A172 (cell line): ENCODE results near the gene HOXD4. TPM values are rescaled to one million over a fixed set of nuclear protein-coding genes. Genes with fewer than 3 reads are reported as not detected.

Experiments
- DNase-seq: peaks from one replicate; pipeline ENCODE4 v3.0.0-alpha.2; 2015; ENCODE audit warnings: low spot score
- total RNA-seq: library from RNA; depleted of rRNA; stranded (reverse); fragments of >200 nt; shearing (Covaris generic); gene quantifications from 2 replicates; pipeline ENCODE4 v1.2.3, GENCODE V29; 2014; rRNA removed

HOXD4 gene
- total RNA-seq: 0.77 and 3.9 TPM in 2 replicates

DNA sequence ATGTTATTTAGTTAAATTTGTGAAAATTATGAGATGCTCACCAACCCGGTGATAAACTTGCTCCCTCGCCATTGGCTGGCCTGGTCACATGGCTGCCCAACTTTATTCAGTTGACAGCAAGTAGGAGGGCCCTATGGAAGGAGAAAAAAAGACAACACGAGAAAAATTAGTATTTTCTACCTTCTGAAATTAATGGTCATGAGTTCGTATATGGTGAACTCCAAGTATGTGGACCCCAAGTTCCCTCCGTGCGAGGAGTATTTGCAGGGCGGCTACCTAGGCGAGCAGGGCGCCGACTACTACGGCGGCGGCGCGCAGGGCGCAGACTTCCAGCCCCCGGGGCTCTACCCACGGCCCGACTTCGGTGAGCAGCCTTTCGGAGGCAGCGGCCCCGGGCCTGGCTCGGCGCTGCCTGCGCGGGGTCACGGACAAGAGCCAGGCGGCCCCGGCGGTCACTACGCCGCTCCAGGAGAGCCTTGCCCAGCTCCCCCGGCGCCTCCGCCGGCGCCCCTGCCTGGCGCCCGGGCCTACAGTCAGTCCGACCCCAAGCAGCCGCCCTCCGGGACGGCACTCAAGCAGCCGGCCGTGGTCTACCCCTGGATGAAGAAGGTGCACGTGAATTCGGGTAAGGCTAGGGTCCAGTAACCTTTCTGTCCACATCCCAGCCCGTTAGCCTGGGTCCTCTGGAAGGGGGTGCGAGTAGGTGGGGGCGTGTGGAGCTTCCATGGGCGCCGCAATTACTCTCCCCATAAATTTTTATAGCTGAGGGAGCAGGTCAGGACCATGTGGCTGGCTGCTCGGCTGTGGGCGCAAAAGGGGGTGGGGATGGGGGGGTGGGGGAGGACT is at the start of gene HOXD4:
HOXD4 (plus strand) TSS at position 109 of the 846 bp plus-strand sequence; CDS start at position 193, 84 bp downstream.
- DNase-seq: no peak

DNA sequence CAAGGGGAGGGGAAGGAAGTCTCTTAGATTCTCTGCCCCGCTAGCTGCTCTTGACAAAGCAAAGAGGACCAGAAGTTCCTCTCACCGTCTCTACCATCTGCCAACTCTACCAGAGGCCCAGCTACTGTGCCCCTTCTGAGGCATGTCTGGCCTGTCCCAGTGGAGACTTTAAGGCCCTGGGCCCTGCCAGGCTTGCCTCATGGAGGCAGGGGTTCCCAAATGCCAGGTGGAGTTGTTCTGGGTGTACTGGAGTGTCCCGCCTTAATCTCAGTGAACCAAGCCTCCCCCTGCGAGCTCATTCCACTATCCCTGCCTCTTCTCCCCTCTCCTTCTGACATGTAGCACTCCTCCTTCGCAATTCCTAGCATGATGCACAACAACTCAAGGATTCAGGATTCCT is 49.5 kb upstream of the HOXD4 start:
- no peak for DNase-seq

GRCh38 chr2:176102309-176102866 is 49.0 kb upstream of the HOXD4 start:
- DNase-seq: no peak

- DNase-seq: no peak
Measured at GRCh38 chr2:176103194-176103593, 48.2 kb upstream of the HOXD4 start.

GRCh38 chr2:176103742-176104315 is 47.5 kb upstream of the HOXD4 start:
- DNase-seq: no peak

- peak; percentile 98 for DNase-seq
Measured at GRCh38 chr2:176104316-176105077, 46.9 kb upstream of the HOXD4 start.

- DNase-seq: peak; percentile 70
Measured at GRCh38 chr2:176105078-176105729, 46.1 kb upstream of the HOXD4 start.

DNA sequence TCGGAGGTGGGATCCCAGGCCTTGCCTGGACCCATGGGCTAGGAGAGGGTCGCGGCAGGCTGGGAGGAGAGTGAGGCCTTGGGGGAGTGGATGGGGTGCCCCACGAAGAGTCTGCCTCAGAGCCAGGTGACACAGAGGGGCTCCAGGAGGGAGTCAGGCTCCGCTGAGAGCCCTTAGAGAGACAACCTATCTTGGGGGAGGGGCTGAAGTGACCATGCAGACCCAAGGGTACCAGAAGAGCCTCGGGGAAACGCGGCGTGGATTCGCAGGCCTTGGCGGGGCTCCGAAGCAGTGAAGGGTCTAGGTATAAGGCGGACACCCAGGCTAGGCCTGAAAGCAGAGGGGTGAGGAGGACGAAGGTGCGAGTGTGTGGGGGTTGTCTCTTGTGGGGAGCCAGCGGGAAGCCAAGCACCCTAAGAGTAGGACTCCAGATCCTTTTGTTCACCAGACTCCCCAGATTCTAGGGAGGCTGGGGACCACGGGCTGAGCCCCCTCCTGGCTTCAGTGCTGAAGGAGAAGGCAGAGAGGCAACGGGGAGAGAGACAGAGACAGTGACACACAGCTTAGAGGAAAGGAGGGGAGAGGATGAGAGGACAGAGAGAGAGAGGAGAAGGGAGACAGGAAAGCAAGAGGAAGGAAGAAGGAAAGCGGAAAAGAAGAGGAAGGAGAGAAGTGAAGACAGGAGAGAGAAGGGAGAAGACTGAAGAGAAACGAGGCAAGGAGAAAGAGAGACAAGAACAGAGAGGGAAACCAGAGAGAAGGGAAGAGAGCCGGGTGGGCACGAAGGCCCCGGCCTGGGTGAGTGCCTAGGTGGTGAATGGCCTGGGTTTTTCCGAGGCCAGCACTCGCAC is 45.4 kb upstream of the HOXD4 start:
- peak; percentile 30 for DNase-seq

GRCh38 chr2:176106581-176107539 is 44.5 kb upstream of the HOXD4 start, which contains the start of gene HOXD11:
TSS of gene HOXD11 (plus strand) at chr2:176107280. CDS start at chr2:176107356, 76 bp downstream.
- peak; percentile 76 for DNase-seq

DNA sequence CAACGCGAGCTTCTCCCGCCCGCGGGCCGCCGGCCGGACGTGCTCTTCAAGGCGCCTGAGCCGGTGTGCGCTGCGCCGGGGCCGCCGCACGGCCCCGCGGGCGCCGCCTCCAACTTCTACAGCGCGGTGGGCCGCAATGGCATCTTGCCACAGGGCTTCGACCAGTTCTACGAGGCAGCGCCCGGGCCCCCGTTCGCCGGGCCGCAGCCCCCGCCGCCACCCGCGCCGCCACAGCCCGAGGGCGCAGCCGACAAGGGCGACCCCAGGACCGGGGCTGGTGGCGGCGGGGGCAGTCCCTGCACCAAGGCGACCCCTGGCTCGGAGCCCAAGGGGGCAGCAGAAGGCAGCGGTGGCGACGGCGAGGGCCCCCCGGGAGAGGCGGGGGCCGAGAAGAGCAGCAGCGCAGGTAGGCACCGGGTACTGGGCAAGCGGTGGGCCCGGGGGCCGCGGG is 43.6 kb upstream of the HOXD4 start:
- DNase-seq: no peak

- DNase-seq: no peak
Measured at GRCh38 chr2:176109192-176109901, 42.0 kb upstream of the HOXD4 start.

DNA sequence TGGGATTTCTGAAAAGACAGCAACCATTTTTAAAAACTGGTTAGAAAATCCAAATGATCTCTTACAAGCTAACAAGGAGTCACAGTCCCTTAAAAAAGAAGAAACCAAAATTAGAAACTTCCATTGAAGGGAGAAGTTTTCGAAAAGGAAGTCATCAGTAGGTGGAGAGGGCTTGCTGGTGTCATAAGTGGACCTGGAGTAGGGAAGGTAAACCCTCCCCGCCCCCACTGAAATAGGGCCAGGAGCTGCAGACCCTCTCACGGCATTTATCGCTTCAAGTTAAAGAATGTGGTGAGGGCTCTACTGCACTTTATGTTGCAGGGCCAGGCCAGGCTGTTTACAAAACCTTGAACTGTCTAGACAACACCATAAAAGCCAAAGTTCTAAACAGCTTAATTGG is 41.4 kb upstream of the HOXD4 start:
- no peak for DNase-seq

GRCh38 chr2:176110415-176111308 is 40.7 kb upstream of the HOXD4 start:
- no peak for DNase-seq

DNA sequence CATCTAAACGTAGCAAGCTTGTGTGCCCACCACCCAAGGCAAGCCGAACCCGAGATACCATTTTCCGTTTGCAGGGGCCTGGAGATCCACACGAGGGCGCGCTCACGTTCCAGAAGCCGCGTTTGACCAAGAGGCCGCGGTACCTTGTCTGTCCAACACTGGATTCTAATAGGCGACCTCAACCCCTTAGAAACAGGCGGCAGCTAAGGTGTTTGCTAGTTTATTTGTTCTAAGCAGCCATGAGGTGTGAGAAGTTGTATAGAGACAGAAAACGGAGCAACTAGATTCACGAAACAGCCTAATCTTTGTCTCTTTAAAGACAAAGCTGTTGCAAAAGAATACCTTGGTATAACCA is 40.1 kb upstream of the HOXD4 start:
- DNase-seq: no peak

GRCh38 chr2:176111846-176112374 is 39.4 kb upstream of the HOXD4 start:
- DNase-seq: no peak

DNA sequence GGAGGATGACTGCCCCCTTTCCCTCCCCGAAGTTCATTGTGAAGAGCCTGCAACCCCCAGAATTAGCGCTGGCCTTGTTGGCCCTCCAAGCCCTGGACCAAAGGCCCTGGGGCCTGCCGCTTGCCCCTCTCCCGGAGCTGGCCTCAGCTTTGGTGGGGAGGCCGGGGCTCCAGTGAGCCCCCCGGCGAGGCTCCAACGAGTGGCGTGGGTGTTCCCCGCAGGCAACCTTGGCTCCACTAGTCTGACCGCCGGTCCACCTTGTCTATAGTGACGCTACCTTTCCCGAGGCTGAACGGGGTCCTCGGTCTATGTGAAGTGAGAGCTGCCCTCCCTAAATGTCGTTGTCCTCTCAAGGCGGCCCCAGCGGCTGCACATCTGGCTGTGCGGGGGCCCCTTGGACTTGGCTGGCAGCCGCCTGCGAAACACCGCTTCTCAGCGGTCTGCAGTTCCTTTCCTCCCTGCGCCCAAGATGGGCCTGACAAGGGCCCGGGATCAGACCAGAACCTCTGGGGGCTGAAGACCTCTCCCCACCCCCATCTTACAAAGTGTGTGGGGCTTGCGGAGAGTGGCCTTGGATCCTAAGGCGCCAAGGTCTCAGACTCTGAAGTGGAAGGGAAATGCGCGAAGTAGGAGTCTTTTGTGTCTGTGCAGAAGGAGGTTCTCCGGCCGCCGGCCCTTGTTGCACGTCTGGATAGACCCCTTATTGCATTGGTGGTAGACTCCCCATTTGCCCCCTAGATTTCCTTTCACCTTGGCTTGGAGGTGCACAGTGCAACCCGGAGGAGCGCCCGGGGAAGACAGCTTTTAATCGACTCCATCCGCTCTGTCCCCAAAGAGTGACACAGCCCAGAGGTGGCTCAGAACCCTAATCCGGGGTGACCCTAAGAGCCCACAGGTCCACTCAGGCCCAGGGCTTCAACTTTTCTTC is 38.7 kb upstream of the HOXD4 start:
- DNase-seq: no peak
